A172 (cell line): ENCODE data around the gene GOLGA8S. TPM values are rescaled to one million over a fixed set of nuclear protein-coding genes. Genes with fewer than 3 reads are reported as not detected.
"Not testable (repeated sequence)": the region's sequence is repeated elsewhere in the genome, so short reads cannot be mapped to it uniquely, and the experiment has no call there.

Source experiments
- DNase-seq: peaks from one replicate; pipeline ENCODE4 v3.0.0-alpha.2; 2015; ENCODE audit warnings: low spot score
- total RNA-seq: library from RNA; depleted of rRNA; stranded (reverse); fragments of >200 nt; shearing (Covaris generic); gene quantifications from 2 replicates; pipeline ENCODE4 v1.2.3, GENCODE V29; 2014; rRNA removed

GOLGA8S gene
- total RNA-seq, 1 experiment from 2014 or later = not detected

DNA sequence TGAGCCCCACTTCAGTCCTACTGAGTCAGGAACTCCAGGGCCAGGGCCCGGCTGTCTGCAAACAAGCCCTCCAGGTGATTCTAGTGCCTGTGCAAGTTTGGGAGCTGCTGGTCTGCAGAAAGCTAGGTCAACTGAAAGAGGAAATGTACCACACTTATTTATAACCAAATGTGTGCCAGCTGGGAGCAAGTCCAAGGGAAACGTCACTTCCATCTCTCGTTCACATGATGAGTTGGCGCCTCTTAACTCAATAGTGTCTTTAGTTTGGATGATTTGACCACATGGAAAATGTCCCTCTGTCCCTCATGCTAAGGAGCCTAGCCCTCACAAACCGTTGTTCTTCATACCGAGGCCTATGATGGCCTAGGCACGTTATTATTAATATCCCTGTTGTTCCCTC, 43.2 kb downstream of the GOLGA8S start:
- peak; percentile 19 for DNase-seq

DNA sequence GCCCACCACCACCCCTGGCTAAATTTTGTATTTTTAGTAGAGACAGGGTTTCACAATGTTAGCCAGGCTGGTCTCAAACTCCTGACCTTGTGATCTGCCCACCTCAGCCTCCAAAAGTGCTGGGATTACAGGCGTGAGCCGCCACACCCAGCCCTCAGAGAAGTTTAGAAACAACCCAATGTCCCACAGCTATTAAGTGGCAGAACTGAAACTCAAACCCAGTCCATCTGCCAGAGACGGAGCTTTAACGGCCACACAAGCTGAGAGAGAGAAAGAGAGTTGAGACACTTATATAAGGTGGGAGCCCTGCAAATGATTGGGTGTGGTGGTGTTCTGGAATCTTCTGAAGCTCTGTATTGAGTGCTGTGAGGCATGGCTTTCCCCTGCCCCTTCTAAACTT, 43.8 kb downstream of the GOLGA8S start:
- DNase-seq = not testable (repeated sequence)

DNA sequence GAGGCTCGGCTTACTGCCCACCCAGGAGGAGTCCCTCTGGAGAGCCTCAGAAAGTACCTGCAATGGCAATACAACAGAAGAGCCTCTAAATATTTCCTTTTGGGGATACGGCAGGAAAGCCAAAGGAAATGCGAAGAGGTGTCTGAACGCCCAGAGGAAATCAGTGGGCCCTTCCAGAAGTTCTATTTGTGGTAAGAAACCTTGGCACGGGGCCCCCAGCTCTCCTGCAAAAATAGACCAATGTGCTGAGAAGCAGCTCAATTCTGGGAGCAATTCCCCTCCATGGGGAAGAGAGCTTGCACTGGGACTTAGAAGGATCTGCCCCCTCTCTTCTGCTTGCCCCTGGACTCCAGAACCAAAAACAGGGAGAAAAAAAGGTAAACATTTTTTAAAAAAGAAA, 44.7 kb downstream of the GOLGA8S start:
- not testable (repeated sequence) for DNase-seq

DNA sequence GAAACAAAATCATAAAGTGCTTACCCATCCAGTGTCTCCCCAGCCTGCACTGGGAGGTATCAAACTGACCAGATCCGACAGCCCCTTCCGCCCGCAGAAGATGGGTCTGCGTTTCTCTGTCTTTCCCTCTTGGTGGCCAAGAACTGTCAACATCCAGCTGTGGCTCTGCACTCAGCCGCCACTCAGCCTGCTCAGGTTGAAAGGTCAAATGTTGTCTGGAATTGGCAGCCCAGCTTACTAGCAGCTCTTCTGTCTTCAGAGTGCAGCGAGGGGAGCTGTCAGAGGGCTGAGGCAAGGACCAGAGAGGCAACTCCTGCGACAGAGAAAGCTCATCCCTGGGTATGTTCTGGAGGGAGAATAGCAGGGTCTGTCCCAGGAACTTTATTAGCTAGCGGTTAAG, 47.1 kb downstream of the GOLGA8S start:
- DNase-seq = no peak

DNA sequence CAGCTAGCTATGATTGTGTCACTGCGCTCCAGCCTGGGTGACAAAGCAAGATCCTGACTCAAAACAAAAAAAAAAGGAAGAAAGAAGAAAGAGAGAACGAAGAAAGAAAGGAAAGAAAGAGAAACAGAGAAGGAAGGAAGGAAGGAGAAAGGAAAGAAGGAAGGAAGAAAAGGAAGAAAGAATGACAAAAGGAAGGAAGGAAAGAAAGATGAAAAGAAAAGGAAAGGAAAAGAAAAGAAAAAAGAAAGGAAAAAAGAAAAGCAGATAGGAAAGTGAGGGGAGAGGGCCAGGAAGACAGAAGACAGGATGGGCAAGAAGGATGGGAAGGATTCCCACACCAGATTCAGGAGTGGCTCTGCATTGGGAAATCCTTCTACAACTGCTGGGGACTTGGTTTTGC, 47.6 kb downstream of the GOLGA8S start:
- no peak for DNase-seq

DNA sequence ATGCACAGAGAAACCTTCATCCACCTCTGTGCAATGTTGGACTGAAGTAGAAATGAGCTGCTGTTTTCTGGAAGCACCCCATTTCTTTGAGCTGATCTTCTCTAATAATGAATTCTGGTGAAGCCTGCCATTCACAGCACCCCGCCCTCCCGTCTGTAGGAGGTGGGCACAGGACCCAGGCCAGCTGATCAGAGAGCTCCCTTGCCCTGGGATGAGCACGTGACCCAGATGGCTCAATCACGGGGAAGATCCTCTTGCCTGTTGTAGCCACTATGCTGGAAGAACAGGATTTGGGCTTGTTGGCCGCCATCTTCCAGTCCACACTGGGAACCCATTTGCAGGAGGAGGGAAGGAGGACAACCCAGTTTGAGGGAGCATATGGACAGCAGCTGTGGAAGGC, 48.0 kb downstream of the GOLGA8S start:
- no peak for DNase-seq

DNA sequence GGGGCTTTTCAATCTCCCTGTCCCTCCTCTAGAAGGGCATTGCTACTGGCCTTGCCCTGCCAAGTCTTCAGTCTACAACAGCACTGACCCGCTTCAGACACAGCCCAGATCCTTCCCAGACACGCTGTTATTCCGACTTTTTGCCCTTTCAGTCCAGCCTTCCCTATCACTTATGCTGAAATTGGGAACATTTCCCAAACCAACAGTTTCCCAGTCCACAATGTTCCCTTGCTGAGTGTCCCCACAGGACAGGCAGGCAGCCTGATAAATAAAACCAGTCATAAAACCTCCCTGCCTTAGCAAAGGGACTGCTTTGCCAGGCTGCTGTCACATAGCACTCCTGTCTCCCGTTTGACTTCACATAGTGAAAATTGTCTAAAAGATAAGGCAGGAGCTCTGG, 49.0 kb downstream of the GOLGA8S start:
- DNase-seq = no peak

DNA sequence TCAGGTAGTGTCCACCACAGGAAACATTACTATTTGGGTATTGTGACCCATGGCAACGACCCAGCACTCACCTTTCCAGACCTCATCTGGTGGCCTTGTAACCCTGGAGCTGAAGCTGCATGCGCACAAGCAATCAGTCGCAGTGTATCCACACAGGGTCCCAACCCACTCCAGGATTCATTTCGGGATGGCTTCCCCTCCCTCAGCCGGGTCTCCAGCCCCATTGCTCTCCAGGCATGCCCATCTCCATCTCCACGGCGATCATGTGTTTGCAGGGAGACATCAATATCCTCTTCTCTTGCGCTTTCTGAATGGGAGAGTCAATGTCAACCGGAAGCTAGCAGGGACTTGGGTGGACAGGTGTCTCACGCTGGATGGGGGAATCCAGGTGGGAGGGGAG, 57.3 kb downstream of the GOLGA8S start:
- no peak for DNase-seq

DNA sequence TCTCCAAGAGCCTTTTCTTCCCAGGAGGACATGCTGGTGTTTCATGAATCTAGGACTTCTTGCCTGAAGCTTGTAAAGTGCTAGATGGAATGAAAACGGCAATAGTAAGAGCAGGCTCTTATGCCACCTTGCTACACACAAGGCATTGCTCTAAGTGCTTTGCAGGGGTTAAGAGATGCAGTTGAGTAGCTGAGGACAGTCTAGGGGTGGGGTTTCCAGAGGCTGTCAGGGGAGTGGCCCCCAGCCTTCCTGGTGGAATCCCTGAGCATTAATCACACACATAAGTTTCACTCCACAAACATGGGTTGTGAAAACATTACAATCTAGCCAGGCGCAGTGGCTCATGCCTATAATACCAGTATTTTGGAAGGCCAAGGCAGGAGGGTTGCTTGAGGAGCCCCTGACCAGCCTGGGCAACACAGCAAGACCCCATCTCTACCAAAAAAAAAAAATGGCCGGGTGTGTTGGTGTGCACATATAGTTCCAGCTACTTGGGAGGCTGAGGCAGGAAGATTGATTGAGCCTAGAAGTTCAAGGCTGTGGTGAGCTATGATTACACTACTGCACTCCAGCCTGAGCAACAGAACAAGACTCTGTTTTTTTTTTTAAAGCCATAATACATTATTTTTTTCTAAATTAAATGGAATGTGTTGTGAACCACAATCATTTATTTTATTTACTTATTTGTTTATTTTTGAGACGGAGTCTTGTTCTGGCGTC, 58.5 kb downstream of the GOLGA8S start:
- not testable (repeated sequence) for DNase-seq

Other genes with a start within 250 kb of the GOLGA8S start
- not detected in 2 replicates for gene GOLGA6L1, start 217.9 kb upstream of the GOLGA8S start, total RNA-seq
- gene GOLGA6L26, start 20.6 kb upstream of the GOLGA8S start, total RNA-seq = not detected in 2 replicates
- gene GOLGA6L2, start 92.5 kb downstream of the GOLGA8S start, total RNA-seq = not detected in 2 replicates
- gene MKRN3, start 210.9 kb downstream of the GOLGA8S start, total RNA-seq = 8.0 and 11.1 TPM in 2 replicates